HG03565 (cell line): ENCODE results near the gene CACNA1G.

ENCODE experiments used
- ATAC-seq: cut with Tn5 transposase; IDR thresholded peaks from one replicate; pipeline ENCODE4 v1.9.1; 2021; ENCODE audit warnings: mild to moderate bottlenecking, moderate library complexity; ENCODE audit not compliant: unreplicated experiment

The CACNA1G gene

GRCh38 chr17:50608700-50609379, 48.3 kb downstream of the CACNA1G start:
- no peak for ATAC-seq

- ATAC-seq = no peak
Observed at GRCh38 chr17:50609380-50610074, 49.0 kb downstream of the CACNA1G start.

- ATAC-seq = no peak
Observed at GRCh38 chr17:50611634-50612033, 51.1 kb downstream of the CACNA1G start.

- ATAC-seq = no peak
Observed at GRCh38 chr17:50612281-50612680, 51.8 kb downstream of the CACNA1G start.

- no peak for ATAC-seq
Observed at GRCh38 chr17:50613007-50613992, 52.8 kb downstream of the CACNA1G start.

- no peak for ATAC-seq
Observed at GRCh38 chr17:50614471-50615051, 54.0 kb downstream of the CACNA1G start.

- no peak for ATAC-seq
Observed at GRCh38 chr17:50615828-50616227, 55.3 kb downstream of the CACNA1G start.

- no peak for ATAC-seq
Observed at GRCh38 chr17:50618300-50618699, 57.8 kb downstream of the CACNA1G start.

- no peak for ATAC-seq
Observed at GRCh38 chr17:50618941-50619340, 58.4 kb downstream of the CACNA1G start.

- no peak for ATAC-seq
Observed at GRCh38 chr17:50619489-50619888, 59.0 kb downstream of the CACNA1G start.

- no peak for ATAC-seq
Observed at GRCh38 chr17:50620237-50620636, 59.7 kb downstream of the CACNA1G start.

- no peak for ATAC-seq
Observed at GRCh38 chr17:50620858-50621257, 60.3 kb downstream of the CACNA1G start.

GRCh38 chr17:50621574-50622031, 61.1 kb downstream of the CACNA1G start:
- ATAC-seq = no peak

GRCh38 chr17:50624321-50624934, 63.9 kb downstream of the CACNA1G start:
- ATAC-seq = no peak

GRCh38 chr17:50625032-50625871, 64.7 kb downstream of the CACNA1G start:
- ATAC-seq = no peak

GRCh38 chr17:50626037-50626574, 65.6 kb downstream of the CACNA1G start:
- ATAC-seq = no peak

- no peak for ATAC-seq
Observed at GRCh38 chr17:50627036-50627781, 66.7 kb downstream of the CACNA1G start.

GRCh38 chr17:50627782-50628601, 67.5 kb downstream of the CACNA1G start:
- ATAC-seq = no peak
